Left lung (tissue), 10 donors: ENCODE data around the gene STOX2. TPM values are rescaled to one million over a fixed set of nuclear protein-coding genes. Genes with fewer than 3 reads are reported as not detected.

ENCODE experiments used
- ATAC-seq: fragments of 200-7000 bp; cut with Tn5 transposase; one replicate; pipeline ENCODE4 v1.9.1; 2020; ENCODE audit warnings: moderate library complexity
- DNase-seq, 4 donors: peaks; one replicate each; pipeline ENCODE4 v3.0.0-alpha.2; 2013 to 2020
- H3K27ac ChIP-seq, 2 donors: fragments of 200-600 bp; sonication (generic) in 1 of 2; one replicate each; pipeline versions ENCODE4 v1.5.0 to v1.8.0; 2020 to 2021
- H3K27me3 ChIP-seq, 2 donors: fragments of 200-600 bp; sonication (generic) in 1 of 2; one replicate each; pipeline versions ENCODE4 v1.5.0 to v1.8.0; 2020 to 2021
- H3K36me3 ChIP-seq, 2 donors: fragments of 200-600 bp; sonication (generic) in 1 of 2; one replicate each; pipeline versions ENCODE4 v1.5.0 to v1.8.0; 2020 to 2021
- H3K4me1 ChIP-seq, 2 donors: fragments of 200-600 bp; one replicate each; pipeline ENCODE4 v1.8.0; 2021
- H3K4me3 ChIP-seq, 2 donors: fragments of 200-600 bp; sonication (generic) in 1 of 2; one replicate each; pipeline versions ENCODE4 v1.5.0 to v1.8.0; 2020 to 2021; ENCODE audit warnings: mild to moderate bottlenecking in 1 of 2
- H3K9me3 ChIP-seq, 2 donors: fragments of 200-600 bp; sonication (generic) in 1 of 2; one replicate each; pipeline versions ENCODE4 v1.5.0 to v1.8.0; 2020 to 2021
- intact Hi-C, 2 donors: fragments of 100-400 bp; cut with DNase I; formaldehyde crosslinking; loops; one replicate each; pipeline versions ENCODE4 v1.11.2 to v1.14.2; 2022
- polyA plus RNA-seq, 6 donors: library from polyadenylated mRNA; unstranded; fragments of 120-200 nt; gene quantifications; one replicate each; pipeline ENCODE4 v1.2.1, GENCODE V29; 2013; ENCODE audit not compliant: insufficient read length in 6 of 6
- total RNA-seq, 2 donors: library from RNA; stranded (reverse); fragmentation: NEBNext Ultra II Directional; extraction: Animal tissue kit (Norgen Biotek cat#: 25700); gene quantifications; one replicate each; pipeline ENCODE4 v1.2.1, GENCODE V29; 2021
- TF ChIP-seq, protein P1 (sequence below), 2 donors: fragments of 200-600 bp; sonication (generic) in 1 of 2; IDR thresholded peaks; one replicate each; pipeline versions ENCODE4 v1.5.0 to v1.8.0; 2021; ENCODE audit warnings: antibody characterized with exemption in 2 of 2
- donor health status: DM: no; HTN: yes; CAD: no.
- donor health status: DM: no; HTN: no; CAD: no.

Gene STOX2
- total and polyA plus RNA-seq, 8 donors: 12.4 to 19.5 (median 16.4) TPM

DNA sequence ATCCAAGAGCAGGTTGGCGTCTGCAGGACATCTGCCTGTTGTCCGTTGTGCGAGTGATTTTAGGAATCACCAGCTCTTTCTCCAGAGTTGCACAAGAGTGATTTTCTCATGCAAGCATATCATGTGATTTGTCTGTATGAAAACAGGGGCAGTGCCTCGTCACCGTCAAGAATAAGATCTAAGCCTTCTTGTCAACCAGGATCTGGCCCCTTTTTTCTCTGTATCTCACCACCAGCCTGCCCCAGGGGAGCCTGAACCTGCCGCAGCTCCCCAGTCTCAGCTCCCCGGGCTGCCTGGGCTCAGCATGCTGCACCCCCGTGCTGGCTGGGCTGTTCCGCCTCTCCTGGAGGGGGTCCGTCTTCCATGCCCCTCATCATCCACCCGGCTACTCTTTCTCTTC lies 90.5 kb downstream of the STOX2 start:
- Histone ChIP-seq H3K27me3 (no peaks in the 10 kb centered on the region), H3K4me1 (peaks cover 0 to 2% of the 10 kb centered on the region in 2 donors), H3K36me3 (no peaks in the 10 kb centered on the region), H3K27ac (no peak overlapping the region), H3K4me3 (no peak overlapping the region), H3K9me3 (no peaks in the 10 kb centered on the region)
- intact Hi-C loops: no loop called here
- TF ChIP-seq, protein P1, sequence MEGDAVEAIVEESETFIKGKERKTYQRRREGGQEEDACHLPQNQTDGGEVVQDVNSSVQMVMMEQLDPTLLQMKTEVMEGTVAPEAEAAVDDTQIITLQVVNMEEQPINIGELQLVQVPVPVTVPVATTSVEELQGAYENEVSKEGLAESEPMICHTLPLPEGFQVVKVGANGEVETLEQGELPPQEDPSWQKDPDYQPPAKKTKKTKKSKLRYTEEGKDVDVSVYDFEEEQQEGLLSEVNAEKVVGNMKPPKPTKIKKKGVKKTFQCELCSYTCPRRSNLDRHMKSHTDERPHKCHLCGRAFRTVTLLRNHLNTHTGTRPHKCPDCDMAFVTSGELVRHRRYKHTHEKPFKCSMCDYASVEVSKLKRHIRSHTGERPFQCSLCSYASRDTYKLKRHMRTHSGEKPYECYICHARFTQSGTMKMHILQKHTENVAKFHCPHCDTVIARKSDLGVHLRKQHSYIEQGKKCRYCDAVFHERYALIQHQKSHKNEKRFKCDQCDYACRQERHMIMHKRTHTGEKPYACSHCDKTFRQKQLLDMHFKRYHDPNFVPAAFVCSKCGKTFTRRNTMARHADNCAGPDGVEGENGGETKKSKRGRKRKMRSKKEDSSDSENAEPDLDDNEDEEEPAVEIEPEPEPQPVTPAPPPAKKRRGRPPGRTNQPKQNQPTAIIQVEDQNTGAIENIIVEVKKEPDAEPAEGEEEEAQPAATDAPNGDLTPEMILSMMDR (IDR thresholded peaks at IDR 0.05): no peak
- ATAC-seq (no peak), DNase-seq (no peak)

DNA sequence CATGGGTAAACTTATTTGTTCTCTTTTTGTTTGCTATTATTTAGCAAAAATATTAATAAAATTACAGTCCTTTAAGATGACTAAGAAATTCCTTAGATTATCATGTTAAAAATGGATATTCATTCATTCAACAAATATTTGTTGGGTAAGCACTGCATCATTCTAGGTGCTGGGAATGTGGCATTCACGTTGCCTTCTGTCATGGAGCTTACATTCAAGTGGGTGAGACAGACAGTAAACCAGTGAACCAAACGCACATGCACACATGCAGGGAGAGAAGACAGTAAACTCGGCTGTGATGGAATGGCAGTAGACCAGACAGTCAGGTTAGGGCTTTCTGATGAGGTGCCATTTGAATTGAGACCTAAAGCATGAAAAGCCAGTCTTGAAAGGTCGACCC lies 91.8 kb downstream of the STOX2 start:
- ATAC-seq (no peak), DNase-seq (no peak)
- Histone ChIP-seq H3K4me3 (no peak overlapping the region), H3K4me1 (peaks cover 0 to 2% of the 10 kb centered on the region in 2 donors), H3K27ac (no peak overlapping the region), H3K36me3 (no peaks in the 10 kb centered on the region), H3K27me3 (no peaks in the 10 kb centered on the region), H3K9me3 (no peaks in the 10 kb centered on the region)
- TF ChIP-seq, protein P1 (IDR thresholded peaks at IDR 0.05): no peak
- intact Hi-C loops: no loop called here

DNA sequence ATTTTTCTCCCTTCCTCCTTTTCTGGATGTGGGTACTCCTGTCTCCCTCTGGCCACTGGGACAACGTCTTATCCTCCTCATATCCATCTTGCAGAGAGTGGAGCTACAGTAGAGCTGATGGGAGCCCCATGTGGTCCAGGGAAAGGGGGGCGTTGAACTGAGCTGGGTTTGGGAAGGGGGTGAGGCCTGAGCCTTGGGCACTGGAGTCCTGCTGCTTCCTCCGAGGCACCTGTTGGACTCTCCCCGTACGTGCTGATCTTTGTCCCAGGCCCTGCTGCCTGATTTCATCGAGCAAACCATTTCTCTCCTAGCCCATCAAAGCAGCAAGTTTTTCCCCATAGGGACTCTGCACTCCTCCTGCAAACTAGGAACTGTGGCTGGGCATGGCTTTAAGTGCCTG lies 94.3 kb downstream of the STOX2 start:
- no peak for ATAC-seq
- no peaks in the 10 kb centered on the region for H3K9me3 ChIP-seq
- H3K27me3 ChIP-seq: no peaks in the 10 kb centered on the region
- no peaks in the 10 kb centered on the region for H3K36me3 ChIP-seq
- no peak overlapping the region for H3K4me3 ChIP-seq
- no peak for DNase-seq
- TF ChIP-seq, protein P1 (IDR thresholded peaks at IDR 0.05): no peak
- no peak overlapping the region for H3K27ac ChIP-seq
- H3K4me1 ChIP-seq: peaks cover 0 to 2% of the 10 kb centered on the region in 2 donors
- intact Hi-C loops: no loop called here

DNA sequence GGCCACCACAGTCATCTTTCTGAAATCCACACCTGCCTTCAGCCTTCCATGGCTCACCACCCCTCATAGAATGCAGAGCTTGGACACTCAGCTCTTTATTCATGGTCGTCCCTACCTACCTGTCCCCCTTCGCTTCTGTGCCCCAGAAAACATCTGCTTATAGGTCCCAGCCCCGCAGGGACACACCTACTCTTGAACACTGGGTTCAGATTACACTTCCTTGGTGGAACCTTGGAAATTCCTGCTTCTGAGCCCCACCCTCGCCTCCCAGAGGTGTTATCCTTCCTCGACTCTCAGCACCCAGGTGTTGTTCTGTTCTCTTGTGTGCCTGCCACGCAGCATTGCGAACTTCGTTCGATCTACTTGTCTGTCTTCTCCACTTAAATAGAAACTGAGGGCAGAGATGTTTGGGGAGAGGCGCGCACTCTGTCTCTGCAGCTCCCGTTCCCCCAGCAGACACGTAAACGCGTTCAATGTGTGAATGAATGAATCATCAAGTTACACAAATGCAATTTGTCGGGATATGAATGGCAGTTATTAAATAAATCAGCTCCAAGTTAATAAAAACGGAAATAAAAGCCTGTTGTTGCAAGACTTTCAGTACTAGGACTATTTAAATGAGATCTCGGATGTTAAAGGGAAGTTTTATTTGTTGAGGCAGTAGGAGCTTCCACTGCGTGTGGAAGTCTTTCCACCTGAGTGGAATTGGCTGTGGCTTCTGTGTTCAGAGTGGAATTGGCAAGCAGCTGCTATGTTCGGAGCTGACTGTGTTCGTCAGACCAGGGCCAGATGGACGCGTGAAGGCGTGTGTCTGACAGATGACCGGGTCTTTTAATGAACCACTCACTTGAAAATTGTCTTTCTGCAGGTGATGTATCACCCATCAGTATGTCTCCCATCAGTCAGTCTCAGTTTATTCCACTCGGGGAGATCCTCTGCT lies 95.6 kb downstream of the STOX2 start:
- DNase-seq: no peak
- TF ChIP-seq, protein P1 (IDR thresholded peaks at IDR 0.05): no peak

DNA sequence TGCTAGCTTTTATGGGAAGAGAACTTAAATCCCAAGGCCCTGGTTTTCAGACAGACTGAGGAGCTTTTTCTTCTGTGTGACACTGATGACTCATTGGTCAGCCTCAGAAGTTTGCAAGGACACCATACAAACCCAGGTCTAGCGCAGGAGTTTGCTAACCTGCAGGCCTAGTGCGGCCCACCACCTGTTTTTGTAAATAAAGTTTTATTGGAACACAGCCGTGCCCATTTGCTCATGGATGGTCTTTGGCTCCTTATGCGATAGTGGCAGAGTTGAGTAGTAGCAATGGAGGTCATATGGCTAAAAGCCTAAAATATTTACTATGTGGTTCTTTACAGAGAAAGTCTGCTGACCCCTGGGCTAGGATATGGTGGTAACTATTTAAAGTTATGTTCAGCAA lies 98.3 kb downstream of the STOX2 start:
- H3K36me3 ChIP-seq: no peaks in the 10 kb centered on the region
- ATAC-seq (no peak), DNase-seq (no peak)
- H3K27ac ChIP-seq: no peak overlapping the region
- H3K4me3 ChIP-seq: no peak overlapping the region
- TF ChIP-seq, protein P1 (IDR thresholded peaks at IDR 0.05): no peak
- H3K27me3 ChIP-seq: no peaks in the 10 kb centered on the region
- H3K9me3 ChIP-seq: no peaks in the 10 kb centered on the region
- H3K4me1 ChIP-seq: no peaks in the 10 kb centered on the region
- intact Hi-C loops: no loop called here

More for the DNA sequence above, 95.6 kb downstream of the STOX2 start:
- Histone ChIP-seq H3K9me3 (no peaks in the 10 kb centered on the region), H3K4me3 (no peak overlapping the region), H3K36me3 (no peaks in the 10 kb centered on the region), H3K27ac (no peak overlapping the region), H3K27me3 (no peaks in the 10 kb centered on the region), H3K4me1 (no peaks in the 10 kb centered on the region)
- no peak for ATAC-seq
- intact Hi-C loops: no loop called here
